H9 (cell line): ENCODE data around the gene WBP1L. TPM values are rescaled to one million over a fixed set of nuclear protein-coding genes. Genes with fewer than 3 reads are reported as not detected.

Experiments
- DNase-seq: peaks from one replicate; pipeline ENCODE4 v3.0.0-alpha.2; 2017
- H2AFZ ChIP-seq: one replicate; pipeline ENCODE4 v1.6.1; 2013; ENCODE audit warnings: mild to moderate bottlenecking, low read length, control low read depth, moderate library complexity
- H2AK5ac ChIP-seq: 2 replicates; pipeline ENCODE4 v1.6.1; 2013; ENCODE audit warnings: low read length, control low read depth, mixed read lengths; ENCODE audit not compliant: insufficient read length
- H2BK120ac ChIP-seq: one replicate; pipeline ENCODE4 v1.6.1; 2013; ENCODE audit warnings: low read depth, mild to moderate bottlenecking, low read length, control low read depth, inconsistent platforms; ENCODE audit not compliant: poor library complexity, severe bottlenecking
- H2BK12ac ChIP-seq: 2 replicates; pipeline ENCODE4 v1.6.1; 2013; ENCODE audit warnings: low read length, control low read depth, mixed read lengths, low read depth; ENCODE audit not compliant: insufficient read length
- H2BK15ac ChIP-seq: 2 replicates; pipeline ENCODE4 v1.6.1; 2013; ENCODE audit warnings: low read depth, low read length, control low read depth
- H2BK20ac ChIP-seq: one replicate; pipeline ENCODE4 v1.6.1; 2013; ENCODE audit warnings: low read depth, mild to moderate bottlenecking, low read length, control low read depth, inconsistent platforms; ENCODE audit not compliant: poor library complexity, severe bottlenecking
- H2BK5ac ChIP-seq: 2 replicates; pipeline ENCODE4 v1.6.1; 2013; ENCODE audit warnings: low read length, control low read depth, mixed read lengths; ENCODE audit not compliant: insufficient read length
- H3K14ac ChIP-seq: 2 replicates; pipeline ENCODE4 v1.6.1; 2013; ENCODE audit warnings: low read length, control low read depth; ENCODE audit not compliant: insufficient read depth
- H3K18ac ChIP-seq: 2 replicates; pipeline ENCODE4 v1.6.1; 2013; ENCODE audit warnings: low read depth, mild to moderate bottlenecking, mixed read lengths, low read length, control low read depth; ENCODE audit not compliant: insufficient read length
- H3K23ac ChIP-seq: 2 replicates; pipeline ENCODE4 v1.6.1; 2013; ENCODE audit warnings: low read length, control low read depth, mixed read lengths, low read depth; ENCODE audit not compliant: insufficient read length
- H3K23me2 ChIP-seq: 2 replicates; pipeline ENCODE4 v1.6.1; 2013; ENCODE audit warnings: low read depth, mild to moderate bottlenecking, mixed read lengths, low read length, control low read depth; ENCODE audit not compliant: insufficient read length, poor library complexity, severe bottlenecking
- H3K27ac ChIP-seq: 2 replicates; pipeline ENCODE4 v1.5.1; 2013; ENCODE audit warnings: low read length, control low read depth, mixed read lengths, low read depth; ENCODE audit not compliant: insufficient read length
- H3K27me3 ChIP-seq: 2 replicates; pipeline ENCODE4 v1.6.1; 2013; ENCODE audit warnings: low read length, control low read depth, inconsistent platforms; ENCODE audit not compliant: insufficient read depth
- H3K4ac ChIP-seq: 2 replicates; pipeline ENCODE4 v1.6.1; 2013; ENCODE audit warnings: low read depth, mild to moderate bottlenecking, control low read depth, inconsistent platforms, low read length, moderate library complexity
- H3K4me1 ChIP-seq: 2 replicates; pipeline ENCODE4 v1.6.1; 2013; ENCODE audit warnings: low read length, control low read depth, inconsistent platforms; ENCODE audit not compliant: insufficient read depth
- H3K4me2 ChIP-seq: 2 replicates; pipeline ENCODE4 v1.6.1; 2013; ENCODE audit warnings: low read length, control low read depth, mixed read lengths; ENCODE audit not compliant: insufficient read length, insufficient read depth
- H3K56ac ChIP-seq: 2 replicates; pipeline ENCODE4 v1.6.1; 2013; ENCODE audit warnings: low read depth, mild to moderate bottlenecking, mixed read lengths, low read length, control low read depth; ENCODE audit not compliant: insufficient read length
- H3K79me1 ChIP-seq: 2 replicates; pipeline ENCODE4 v1.6.1; 2013; ENCODE audit warnings: low read depth, mild to moderate bottlenecking, moderate library complexity, low read length, control low read depth, inconsistent platforms; ENCODE audit not compliant: insufficient read depth, poor library complexity, severe bottlenecking
- H3K79me2 ChIP-seq: 2 replicates; pipeline ENCODE4 v1.6.1; 2013; ENCODE audit warnings: low read length, control low read depth, inconsistent platforms; ENCODE audit not compliant: insufficient read depth
- H3K9ac ChIP-seq: 2 replicates; pipeline ENCODE4 v1.6.1; 2013; ENCODE audit warnings: low read length, control low read depth, mixed read lengths; ENCODE audit not compliant: insufficient read length; ENCODE audit errors: extremely low read depth
- H3K9me3 ChIP-seq: one replicate; pipeline ENCODE4 v1.6.1; 2013; ENCODE audit warnings: low read depth, low read length, inconsistent platforms; ENCODE audit not compliant: control insufficient read depth
- H3T11ph ChIP-seq: one replicate; pipeline ENCODE4 v1.6.1; 2013; ENCODE audit warnings: mild to moderate bottlenecking, low read length, control low read depth, inconsistent platforms
- H4K20me1 ChIP-seq: one replicate; pipeline ENCODE4 v1.6.1; 2013; ENCODE audit not compliant: control insufficient read depth, insufficient read length, insufficient read depth
- H4K5ac ChIP-seq: 2 replicates; pipeline ENCODE4 v1.6.1; 2013; ENCODE audit warnings: low read depth, mild to moderate bottlenecking, mixed read lengths, low read length, control low read depth; ENCODE audit not compliant: insufficient read length
- H4K8ac ChIP-seq: replicated peaks from 2 replicates; pipeline ENCODE4 v1.6.1; 2013; ENCODE audit warnings: low read length, control low read depth, mixed read lengths, low read depth; ENCODE audit not compliant: insufficient read length
- H4K91ac ChIP-seq: 2 replicates; pipeline ENCODE4 v1.6.1; 2013; ENCODE audit warnings: low read depth, mild to moderate bottlenecking, moderate library complexity, mixed read lengths, low read length, control low read depth; ENCODE audit not compliant: insufficient read length
- H3K27ac Mint-ChIP-seq, 3 experiments: 2 replicates in 2 of 3; 3 replicates in 1 of 3; pipeline ENCODE4 v1.8.0; 2020 to 2021; ENCODE audit warnings: mixed read lengths in 3 of 3, mild to moderate bottlenecking in 1 of 3, moderate library complexity in 1 of 3
- H3K27me3 Mint-ChIP-seq: 2 replicates; pipeline ENCODE4 v1.8.0; 2021; ENCODE audit warnings: low read depth, mild to moderate bottlenecking, moderate library complexity, mixed read lengths
- H3K36me3 Mint-ChIP-seq, 3 experiments: 2 replicates in 2 of 3; 3 replicates in 1 of 3; pipeline ENCODE4 v1.8.0; 2020 to 2021; ENCODE audit warnings: low read depth in 3 of 3, mixed read lengths in 3 of 3; ENCODE audit not compliant: insufficient read depth in 1 of 3
- H3K4me1 Mint-ChIP-seq, 2 experiments: 2 replicates each; pipeline ENCODE4 v1.8.0; 2020; ENCODE audit warnings: mixed read lengths in 2 of 2
- H3K4me3 Mint-ChIP-seq, 2 experiments: 2 replicates in 1 of 2; 3 replicates in 1 of 2; pipeline ENCODE4 v1.8.0; 2020 to 2021; ENCODE audit warnings: mild to moderate bottlenecking in 2 of 2, mixed read lengths in 2 of 2, moderate library complexity in 1 of 2
- H3K9me3 Mint-ChIP-seq, 2 experiments: 2 replicates in 1 of 2; 3 replicates in 1 of 2; pipeline ENCODE4 v1.8.0; 2020; ENCODE audit warnings: mild to moderate bottlenecking in 2 of 2, mixed read lengths in 2 of 2, moderate library complexity in 1 of 2
- CTCF ChIP-seq: fragments of 200-600 bp; sonication (generic); conservative IDR thresholded peaks from 3 replicates; pipeline ENCODE4 v1.8.0; 2021; ENCODE audit warnings: antibody characterized with exemption, mild to moderate bottlenecking
- WGBS: extraction: QIAGEN DNeasy Blood & Tissue Kit; methylation state at CpG from one replicate; pipeline ENCODE4 v1.1.7; 2013; ENCODE audit warnings: missing lambda C conversion rate, low lambda C conversion rate, mixed read lengths; ENCODE audit not compliant: insufficient read length; ENCODE audit errors: extremely low coverage; 5-methylcytosine and 5-hydroxymethylcytosine counted together
- total RNA-seq: library from RNA; stranded (reverse); gene quantifications from 2 replicates; pipeline ENCODE4 v1.2.1, GENCODE V29; 2021

The WBP1L gene
- total RNA-seq, 1 experiment from 2014 or later = 23.8 TPM

- Histone ChIP-seq H3K4me2 (no peak overlapping the region), H3K18ac (no peak overlapping the region), H2AFZ (no peak overlapping the region), H3K4me1 (no peaks in the 10 kb centered on the region), H3K79me2 (no peaks in the 10 kb centered on the region), H4K8ac (no peak overlapping the region), H3K79me1 (peaks cover 2% of the 10 kb centered on the region), H2BK120ac (no peak overlapping the region), H3K9me3 (no peaks in the 10 kb centered on the region), H4K91ac (no peak overlapping the region), H3K56ac (no peak overlapping the region), H3T11ph (no peak overlapping the region), H2BK15ac (no peak overlapping the region), H3K23me2 (no peaks in the 10 kb centered on the region), H2AK5ac (no peak overlapping the region), H3K9ac (no peak overlapping the region), H4K5ac (no peak overlapping the region), H2BK20ac (no peak overlapping the region), H3K27me3 (no peaks in the 10 kb centered on the region), H3K14ac (no peak overlapping the region), H2BK12ac (no peak overlapping the region), H3K23ac (no peak overlapping the region), H4K20me1 (no peaks in the 10 kb centered on the region), H2BK5ac (no peak overlapping the region), H3K27ac (no peak overlapping the region), H3K4ac (no peak overlapping the region)
- no peak for DNase-seq
- Mint-ChIP-seq H3K4me3 (no peak overlapping the region), H3K27me3 (no peaks in the 10 kb centered on the region), H3K4me1 (peaks cover 0 to 3% of the 10 kb centered on the region in 2 experiments; a peak in 1 of 4 replicates), H3K27ac (no peak overlapping the region), H3K36me3 (peaks cover 9 to 23% (median 22%) of the 10 kb centered on the region in 3 experiments), H3K9me3 (no peaks in the 10 kb centered on the region; a peak in 1 of 5 replicates)
- no peak for TF ChIP-seq CTCF
- WGBS = no CpG with 5 or more reads among the region's 2 CpGs
These were observed 41.0 kb upstream of the WBP1L start for GRCh38 chr10:102702742-102703141.
